GM19025 (cell line): ENCODE results near the gene DLX6.

Experiments
- ATAC-seq: cut with Tn5 transposase; IDR thresholded peaks from one replicate; pipeline ENCODE4 v1.9.1; 2021; ENCODE audit warnings: mild to moderate bottlenecking, low read depth, moderate library complexity; ENCODE audit not compliant: unreplicated experiment

Gene DLX6

DNA sequence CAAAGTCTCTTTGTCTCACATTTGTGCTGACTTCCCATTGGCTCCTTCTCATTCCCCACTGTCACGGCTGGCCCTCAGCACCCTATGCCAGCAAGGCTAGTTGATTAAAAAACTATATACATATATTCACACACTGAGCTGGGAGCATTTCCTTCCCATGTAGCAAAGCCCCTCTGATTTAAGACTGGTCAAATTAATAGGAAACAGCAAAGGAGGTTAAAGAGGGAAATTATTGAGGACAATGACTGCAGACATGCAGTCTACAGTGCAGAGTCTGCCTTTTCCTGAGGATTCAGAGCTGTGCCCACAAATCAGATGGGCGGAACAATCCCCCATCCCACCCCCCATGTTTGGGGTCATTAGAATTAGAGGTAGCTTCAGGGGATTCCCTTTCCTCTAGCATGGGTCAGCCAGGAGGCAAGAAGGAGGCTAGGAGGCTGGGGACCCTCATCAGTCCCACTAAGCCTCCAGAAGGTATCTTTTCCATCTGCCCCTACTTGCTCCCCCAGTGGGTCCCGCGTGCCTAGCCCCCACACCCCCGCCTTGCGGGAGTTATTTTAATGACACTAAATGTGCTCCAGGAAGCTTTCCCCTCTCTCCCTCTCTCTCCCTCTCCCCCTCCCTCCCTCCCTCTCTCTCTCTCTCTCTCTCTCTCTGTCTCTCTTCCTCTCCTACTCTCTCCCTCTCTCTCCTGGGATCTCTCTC is 9.8 kb upstream of the DLX6 start:
- ATAC-seq, result no peak

DNA sequence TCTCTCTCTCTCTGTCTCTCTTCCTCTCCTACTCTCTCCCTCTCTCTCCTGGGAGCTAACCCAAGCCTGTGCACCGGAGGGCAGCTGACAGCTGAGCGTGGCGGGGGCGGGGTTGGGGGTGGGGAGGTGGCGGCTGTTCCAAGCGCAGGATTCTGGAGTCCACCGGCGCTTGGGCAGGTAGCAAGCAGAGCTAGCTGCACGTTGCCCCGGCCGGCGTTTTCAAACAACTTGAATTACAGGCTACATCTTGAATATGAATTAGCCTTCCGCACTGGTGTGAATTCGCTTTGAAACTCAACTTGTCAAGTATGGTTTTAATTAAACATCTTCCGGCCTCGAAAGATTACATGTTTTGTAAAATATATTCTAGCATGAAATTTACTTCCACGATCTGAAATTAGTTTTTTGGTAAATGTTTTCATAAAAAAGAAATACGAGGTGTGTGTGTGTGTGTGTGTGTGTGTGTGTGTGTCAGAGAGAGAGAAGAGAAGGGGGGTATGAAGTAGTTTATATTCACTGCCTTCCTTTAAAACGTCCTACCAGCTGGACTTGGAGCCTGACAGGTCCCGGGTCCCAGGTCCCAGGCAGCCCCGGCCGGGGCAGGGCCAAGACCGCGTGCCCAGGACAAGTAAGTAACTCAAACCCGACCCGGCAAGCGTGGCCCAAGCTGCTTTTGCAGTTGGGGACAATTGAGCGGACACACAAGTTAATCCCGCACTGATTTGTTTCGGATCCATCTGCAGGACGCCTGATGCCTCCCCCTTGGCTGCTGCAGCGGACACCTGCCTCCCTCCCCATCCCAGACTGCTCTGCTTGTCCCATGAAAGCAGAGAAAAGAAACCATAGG is 9.0 kb upstream of the DLX6 start:
- no peak for ATAC-seq

DNA sequence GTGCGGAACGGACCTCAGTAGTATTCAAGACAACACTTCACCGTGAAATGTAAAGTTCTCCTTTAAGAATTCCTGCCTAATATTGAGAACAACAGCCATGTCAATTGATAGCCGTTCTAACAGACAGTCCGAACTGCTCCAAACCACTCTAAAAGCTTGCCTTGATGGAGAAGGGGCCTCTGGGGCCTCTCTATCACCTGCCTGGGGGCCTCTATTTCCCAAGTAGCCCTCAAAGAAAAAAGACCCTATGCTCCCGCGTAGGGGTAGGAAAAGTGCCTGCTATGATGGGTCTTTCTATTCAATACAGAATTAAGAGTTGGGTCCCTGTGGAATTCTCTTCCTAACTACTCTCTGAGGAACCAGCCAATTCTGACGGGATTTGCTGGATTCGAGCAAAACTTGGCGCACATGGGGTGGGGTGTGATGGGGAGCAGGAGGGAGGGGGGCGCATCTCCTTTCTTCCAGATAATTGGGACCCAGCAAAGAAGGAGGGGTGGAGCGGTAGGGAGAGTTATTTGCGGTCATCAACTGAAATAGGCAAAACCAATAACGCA is 8.3 kb upstream of the DLX6 start:
- no peak for ATAC-seq

DNA sequence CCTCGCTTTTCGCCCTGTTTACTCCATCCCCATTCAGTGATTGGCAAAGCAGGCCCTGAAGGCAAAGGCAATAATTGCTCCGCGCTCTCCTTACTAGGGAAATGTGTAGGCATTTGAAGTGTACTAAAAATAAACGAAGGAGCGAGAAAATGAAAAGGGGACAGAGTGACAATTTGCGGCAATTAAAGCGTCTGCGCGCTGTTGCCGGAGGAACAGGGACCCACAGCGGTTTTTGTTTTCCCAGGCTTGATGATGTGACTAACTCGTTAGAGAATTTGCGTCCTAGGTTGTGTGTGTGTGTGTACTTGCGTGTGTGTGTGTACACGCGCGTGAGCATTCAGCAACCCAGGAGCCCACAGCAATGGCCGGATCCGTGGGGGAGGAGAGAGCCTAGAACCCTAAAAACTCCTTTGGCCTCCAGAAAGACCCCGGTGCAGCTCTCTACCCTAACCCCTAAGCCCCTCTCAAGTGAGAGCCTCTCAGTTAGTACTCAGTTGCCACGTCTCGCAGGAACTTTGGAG is 7.8 kb upstream of the DLX6 start:
- no peak for ATAC-seq

DNA sequence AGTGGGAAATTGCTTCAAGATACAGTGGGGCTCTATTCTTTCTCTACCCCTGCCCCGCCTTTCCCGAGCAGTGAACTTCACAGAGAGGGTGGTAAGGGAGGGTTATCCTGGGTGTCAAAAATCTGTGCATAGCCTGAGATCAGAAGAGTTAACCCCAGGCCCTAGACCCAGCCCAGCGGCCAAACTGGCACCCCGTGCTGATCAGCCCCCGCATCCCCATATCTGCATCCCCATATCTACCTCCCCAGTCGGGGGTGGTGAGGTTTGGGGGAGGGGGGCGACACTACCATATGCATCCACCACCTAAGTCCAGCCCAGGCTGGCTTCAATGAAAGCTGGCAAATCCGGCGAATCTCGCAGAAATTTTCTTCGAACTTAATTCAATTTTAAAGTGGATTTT is 7.0 kb upstream of the DLX6 start:
- ATAC-seq, result no peak

DNA sequence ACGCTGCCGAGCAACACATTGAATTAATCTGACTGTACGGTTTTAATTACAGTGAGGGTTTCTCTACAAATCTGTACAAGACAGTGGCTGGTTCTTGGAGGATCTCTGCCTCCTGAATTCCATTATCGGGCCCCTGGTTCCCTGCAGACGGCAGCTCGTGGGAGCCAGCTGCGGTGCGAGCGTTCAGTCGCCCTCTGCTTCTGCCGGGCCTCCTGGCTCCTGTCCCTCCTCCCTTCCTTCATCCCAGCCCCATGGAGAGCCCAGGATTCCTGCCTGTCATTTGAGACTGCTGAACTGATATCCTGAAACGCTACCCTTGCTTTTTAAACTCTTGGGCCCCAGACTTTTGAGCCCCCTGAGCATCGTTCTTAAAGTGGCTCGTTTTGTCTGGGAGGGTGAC is 6.6 kb upstream of the DLX6 start:
- ATAC-seq, result no peak

DNA sequence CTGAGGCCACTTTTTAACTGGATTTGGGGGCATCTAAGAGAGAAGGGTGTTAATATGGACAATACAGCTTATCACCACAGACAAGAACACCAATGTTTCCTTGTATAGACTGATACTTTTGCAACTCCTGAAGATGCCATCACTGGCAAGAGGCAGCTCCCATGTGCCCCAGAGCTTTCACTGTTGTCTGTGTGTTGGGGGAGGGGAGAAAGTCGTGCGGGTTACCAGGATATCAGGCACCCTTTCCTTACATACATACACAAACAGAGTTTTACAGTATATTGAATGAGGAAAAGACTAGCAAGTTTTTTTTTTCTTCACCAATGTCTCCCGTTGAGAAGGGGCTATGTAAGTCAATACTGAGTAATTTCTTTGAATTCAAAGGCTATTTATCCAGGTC is 4.1 kb upstream of the DLX6 start:
- ATAC-seq, result no peak

DNA sequence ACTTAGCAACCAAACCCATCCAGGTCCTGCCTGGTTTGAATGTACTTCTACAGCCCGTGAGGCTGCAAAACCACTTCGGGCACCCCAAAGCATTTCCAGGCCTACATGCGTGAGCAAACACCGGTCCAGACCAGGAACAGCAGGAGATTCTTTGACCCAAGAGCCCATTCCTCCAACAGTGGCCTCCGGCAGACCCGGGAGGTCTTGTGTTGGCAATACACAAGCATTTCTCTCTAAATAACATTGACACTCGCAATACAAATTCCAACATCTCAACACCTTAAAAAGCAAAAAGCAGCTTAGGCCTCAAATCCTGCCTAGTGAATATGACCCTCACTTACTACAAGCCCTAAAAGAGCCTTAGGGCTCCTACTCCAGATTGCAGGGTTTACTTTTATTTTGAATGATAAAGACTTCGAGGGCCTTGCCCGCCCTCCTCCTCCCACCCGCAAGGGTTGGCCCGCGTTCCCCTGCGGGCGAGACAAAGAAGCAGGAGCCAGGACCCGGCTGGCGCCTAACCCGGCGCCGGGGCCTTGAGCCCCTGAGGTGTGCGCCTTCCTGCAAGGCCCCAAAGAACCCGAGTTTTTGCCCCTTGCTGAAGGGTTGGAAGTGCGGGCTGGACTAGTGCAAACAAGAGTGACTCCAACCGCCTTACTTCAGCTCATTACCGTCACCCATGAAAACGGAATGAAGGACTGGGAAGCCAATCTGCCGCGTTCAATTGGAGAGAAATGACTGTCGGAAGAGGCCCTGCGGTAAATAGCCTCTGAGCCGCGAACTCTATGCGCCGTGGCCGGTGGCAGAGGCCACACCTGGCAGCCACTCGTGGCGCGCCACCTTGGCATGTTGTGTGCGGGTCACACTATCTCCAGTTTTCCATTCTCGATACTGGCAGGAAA is 3.4 kb upstream of the DLX6 start:
- ATAC-seq, result no peak

DNA sequence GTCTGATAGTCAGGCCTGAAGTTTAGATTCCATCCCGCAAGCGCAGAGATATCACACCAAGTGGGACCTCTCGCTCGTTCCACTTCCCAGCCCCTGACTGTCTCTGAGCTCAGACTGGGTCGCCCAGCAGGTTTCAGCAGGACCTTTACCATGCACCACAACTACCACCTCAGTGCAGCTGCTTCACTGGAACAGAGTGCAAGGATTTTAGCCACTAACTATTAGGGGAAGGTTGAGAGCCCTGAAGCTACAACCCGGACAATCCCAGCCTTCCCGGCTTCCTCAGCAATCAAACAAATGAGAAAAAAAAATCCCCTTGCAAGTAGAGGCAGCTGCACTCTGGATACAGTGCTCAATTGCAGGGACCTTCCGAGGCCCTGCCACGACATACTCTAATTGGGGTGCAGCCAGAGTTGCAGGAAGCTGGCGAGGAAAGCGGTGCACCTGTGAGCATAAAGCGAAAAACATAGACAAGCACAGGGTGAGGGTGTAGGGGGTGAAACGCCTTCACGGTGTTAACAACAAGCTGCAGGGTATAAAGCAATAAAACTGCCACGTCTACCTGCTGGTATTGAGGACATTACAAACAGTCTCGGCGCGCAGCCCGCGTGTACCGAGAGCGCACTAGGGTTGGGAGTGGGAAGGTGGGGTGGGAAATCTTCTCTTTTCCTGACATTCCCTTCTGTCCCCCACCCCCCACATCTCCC is 2.6 kb upstream of the DLX6 start:
- no peak for ATAC-seq

DNA sequence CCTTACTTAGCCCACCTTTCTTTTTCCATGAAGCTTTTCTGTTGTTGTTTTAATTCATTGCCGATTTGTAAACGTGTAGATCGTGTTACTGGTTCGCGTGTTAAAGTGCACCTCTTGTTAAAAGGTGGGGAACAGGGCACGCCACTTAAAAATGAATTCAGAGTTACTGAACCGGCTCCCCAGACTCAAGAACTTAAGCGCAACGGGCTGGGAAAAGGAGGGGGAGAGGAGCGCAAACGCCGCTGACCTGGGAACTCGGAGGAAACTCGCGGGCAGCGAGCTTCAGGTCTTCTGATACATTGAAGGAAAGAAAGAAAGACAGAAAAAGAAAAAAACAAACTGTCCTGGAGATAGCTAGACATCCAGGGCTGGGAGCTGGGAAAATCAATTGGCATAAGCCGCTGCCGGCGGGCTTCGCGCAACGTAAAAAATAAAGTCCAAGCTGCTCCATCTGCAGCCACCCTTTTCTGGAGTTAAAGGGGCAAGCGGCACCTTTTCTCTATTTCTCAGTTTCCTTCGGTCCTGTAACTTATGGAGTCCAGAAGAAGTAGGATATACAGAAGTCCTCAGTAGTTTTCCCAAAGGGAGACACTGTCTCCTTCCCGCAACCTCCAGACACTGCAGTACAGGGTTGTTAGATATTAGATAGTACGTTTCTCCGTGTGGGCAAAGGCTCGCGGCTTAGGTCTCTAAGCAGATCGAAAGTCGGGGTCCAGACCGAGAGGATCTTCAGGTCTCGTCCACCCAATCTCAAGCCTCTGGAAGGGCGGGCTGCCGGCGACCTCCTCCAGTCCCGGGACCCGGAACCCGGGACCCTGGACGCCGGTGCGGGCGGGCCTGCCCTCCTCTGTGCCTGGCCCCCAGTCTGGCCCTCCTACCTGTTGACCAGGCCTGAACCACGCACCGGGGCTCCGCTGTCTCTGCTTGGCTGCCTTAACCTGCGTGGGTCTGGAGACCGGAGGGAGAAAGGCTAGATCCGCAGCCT is 1.8 kb upstream of the DLX6 start:
- ATAC-seq, result no peak

DNA sequence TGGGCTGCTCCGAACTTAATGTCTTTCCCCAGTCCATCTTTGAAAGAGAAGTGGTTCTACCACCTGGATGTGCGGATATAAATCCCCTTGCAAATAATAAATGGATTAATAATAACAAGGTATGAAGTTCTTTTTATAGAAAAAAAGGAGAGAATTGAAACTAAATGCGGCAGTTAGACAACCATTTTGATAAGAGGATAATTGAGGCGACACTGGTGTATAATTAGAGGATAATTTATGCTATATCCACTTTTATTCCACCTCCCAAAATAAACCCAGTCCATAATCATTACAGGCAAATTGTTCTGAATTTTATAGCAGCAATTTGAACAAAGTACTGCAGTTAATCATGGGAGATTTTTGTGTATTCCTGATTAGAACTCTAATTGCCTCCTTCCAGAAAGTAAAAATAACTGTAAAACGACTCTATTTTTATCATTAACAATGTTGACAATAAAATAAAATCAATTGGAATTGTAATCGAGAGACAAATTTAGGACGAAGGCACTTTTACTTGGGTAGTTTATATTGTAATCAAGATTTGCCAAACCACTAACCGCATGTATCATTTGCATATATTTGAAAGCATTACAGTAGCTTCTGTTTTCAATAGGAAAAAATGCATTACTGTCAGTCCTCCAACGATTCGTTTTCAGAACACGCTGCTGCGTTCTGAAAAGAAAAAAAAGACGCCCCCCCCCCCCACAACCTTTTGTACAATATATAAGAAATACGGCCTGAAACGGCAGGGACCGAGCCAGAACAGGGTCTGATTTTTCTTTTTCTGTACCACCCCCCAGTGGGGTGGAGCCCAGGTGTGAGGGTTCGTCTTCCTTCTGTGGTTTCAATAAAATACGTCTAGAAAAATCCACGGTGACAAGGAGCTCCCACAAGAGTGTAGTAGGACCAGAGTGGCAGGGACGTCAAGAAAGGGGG is 838 bp upstream of the DLX6 start:
- ATAC-seq, result no peak

DNA sequence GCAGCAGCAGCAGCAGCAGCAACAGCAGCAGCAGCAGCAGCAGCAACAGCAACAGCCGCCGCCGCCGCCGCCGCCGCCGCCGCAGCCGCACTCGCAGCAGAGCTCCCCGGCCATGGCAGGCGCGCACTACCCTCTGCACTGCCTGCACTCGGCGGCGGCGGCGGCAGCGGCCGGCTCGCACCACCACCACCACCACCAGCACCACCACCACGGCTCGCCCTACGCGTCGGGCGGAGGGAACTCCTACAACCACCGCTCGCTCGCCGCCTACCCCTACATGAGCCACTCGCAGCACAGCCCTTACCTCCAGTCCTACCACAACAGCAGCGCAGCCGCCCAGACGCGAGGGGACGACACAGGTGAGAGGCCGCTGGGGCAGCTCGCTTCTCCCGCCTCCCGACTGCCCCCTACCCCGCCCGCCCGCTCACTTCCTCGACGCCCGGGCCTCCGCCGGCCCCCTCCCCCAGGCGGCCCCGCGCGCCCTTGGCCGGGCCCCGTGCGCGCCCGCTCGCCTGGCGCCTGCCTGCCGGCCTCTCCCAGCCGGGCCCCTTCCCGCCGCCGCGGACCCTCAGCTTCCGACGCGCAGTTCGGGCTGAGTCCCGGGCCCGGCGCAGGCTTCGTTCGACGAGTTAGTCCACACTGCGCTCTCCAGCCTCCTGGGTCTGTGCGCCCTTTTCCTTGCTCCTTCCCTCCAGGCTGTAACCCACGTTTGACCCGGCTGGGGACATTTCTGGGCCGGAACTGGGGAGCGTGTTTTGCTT is 882 bp downstream of the DLX6 start:
- ATAC-seq, result no peak

DNA sequence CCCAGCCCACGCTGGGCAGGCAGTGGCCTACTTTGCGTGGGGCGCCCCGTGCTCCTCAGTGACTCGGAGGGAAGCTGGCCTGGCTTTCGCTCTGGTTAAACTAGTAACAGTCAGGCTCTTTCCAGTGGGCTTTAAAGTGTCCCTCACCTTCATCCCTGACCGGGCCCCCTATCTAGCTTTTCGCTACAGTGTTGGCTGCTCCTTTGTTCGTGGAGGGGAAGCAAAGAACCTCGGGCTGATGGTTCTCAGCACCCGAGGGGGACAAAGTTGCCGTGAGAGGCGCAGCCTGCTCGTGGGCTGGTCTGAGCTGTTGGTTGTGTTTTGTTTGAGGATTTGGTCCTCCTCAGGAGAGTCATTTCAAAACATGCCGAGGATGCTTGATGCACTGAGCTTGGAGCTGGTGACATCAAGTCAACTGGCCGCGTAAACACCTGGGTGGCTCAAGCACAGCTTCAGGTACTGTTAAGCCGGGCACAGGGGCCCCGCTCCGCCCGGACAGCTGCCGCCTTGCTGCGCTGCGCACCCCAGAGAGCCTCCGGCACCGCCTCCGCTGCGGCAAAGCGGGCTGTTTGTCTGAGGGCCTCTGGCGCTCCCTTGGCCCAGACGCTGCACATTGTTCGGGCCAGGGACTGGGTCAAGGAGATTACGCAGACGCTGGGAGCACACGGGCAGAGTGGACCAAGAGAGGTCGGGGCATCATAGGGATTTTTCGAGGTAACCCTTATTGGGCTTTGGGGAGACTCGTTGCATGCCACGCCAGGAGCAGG is 1.6 kb downstream of the DLX6 start:
- ATAC-seq, result no peak

DNA sequence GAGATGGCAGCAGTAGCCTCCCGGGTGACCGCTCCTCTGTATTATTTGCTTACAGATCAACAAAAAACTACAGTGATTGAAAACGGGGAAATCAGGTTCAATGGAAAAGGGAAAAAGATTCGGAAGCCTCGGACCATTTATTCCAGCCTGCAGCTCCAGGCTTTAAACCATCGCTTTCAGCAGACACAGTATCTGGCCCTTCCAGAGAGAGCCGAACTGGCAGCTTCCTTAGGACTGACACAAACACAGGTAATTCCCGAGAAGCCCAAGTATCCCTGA is 2.2 kb downstream of the DLX6 start:
- ATAC-seq, result no peak

DNA sequence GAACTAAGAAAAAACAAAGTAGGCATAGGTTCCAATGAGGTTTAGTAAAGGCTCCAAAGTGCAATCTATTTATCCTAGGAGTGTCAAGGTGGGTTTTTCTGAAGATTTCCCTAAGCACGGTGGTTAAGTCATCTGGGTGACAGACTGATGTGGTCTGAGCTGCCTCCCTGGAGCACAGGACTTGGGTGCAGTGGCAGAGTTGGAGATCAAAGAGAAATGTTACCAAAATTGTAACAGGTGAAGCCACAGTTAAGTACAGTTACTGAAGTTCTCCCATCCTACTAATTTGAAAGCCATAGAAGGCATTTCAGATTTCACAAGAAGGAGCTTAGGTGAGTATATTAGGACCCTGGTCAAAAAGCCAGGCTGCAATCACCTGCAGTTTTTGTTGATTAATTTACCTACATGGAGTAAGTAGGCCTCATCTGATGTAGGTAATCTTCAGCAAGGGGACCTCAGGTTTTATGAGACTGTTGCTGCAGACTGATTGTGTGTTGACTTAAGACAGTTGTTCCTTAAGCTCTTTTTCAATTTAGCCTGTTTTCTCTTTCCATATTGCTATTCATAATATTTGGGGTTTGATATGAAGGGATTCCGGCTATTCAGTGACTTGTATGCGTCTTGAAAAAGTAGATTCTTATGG is 3.0 kb downstream of the DLX6 start:
- no peak for ATAC-seq
